K562 (cell line): ENCODE measurements around the gene KLHL20. TPM values are rescaled to one million over a fixed set of nuclear protein-coding genes. Genes with fewer than 3 reads are reported as not detected.

Experiments used
- ATAC-seq: fragments of 200-7000 bp; cut with Tn5 transposase; 3 replicates; pipeline ENCODE4 v1.9.1; 2020; ENCODE audit warnings: moderate library complexity
- BruUV-seq: library from RNA; stranded (reverse); fragments of 400-500 nt; replicated peaks from 2 replicates; lab custom pipeline; 2021; lab: Mats Ljungman, UMichigan
- CTCF ChIA-PET: fragments of 300-600 bp; formaldehyde crosslinking; extraction: SDS; loops from one replicate; lab custom pipeline; 2021; ENCODE audit warnings: low intra/inter-chr PET ratio; lab: Yijun Ruan, JAX
- POLR2A ChIA-PET: fragments of 300-600, 350-650 bp; sonication (Branson Sonifier 250); formaldehyde crosslinking; extraction: SDS; loops from one replicate; lab custom pipeline; 2021; ENCODE audit warnings: antibody characterized with exemption, inconsistent platforms; lab: Yijun Ruan, JAX
- DNase-seq, 4 experiments: peaks; one replicate each; pipeline versions ENCODE4 v3.0.0 to v3.0.0-alpha.2; 2011 to 2018; ENCODE audit warnings: low spot score in 3 of 4, mixed read lengths in 3 of 4; ENCODE audit errors: extremely low read depth in 1 of 4
- FAIRE-seq: peaks from 2 replicates; lab custom pipeline; 2011; peaks lifted over from hg19 to GRCh38; lab: Jason Lieb, UNC
- H2AFZ ChIP-seq: 2 replicates; pipeline ENCODE4 v1.6.0; 2011; ENCODE audit warnings: low read depth, low read length, control low read depth, inconsistent platforms
- H3K27ac ChIP-seq: fragments of 200-600 bp; 3 replicates; pipeline ENCODE4 v1.8.0; 2011; ENCODE audit warnings: low read depth, mild to moderate bottlenecking, control low read depth, inconsistent platforms, low read length, moderate library complexity, mixed read lengths; ENCODE audit errors: extremely low read depth
- H3K27me3 ChIP-seq, 2 experiments: fragments of 300-600 bp in 1 of 2; 2 replicates in 1 of 2; 3 replicates in 1 of 2; pipeline versions ENCODE4 v1.6.0 to v1.8.0; 2011; ENCODE audit warnings: inconsistent platforms in 2 of 2, low read length in 2 of 2, mild to moderate bottlenecking in 1 of 2, mixed read lengths in 1 of 2, moderate library complexity in 1 of 2; ENCODE audit not compliant: control insufficient read depth in 2 of 2, insufficient read depth in 2 of 2
- H3K36me3 ChIP-seq: fragments of 300-600 bp; 3 replicates; pipeline ENCODE4 v1.8.0; 2011; ENCODE audit warnings: mild to moderate bottlenecking, low read length, inconsistent platforms; ENCODE audit not compliant: control insufficient read depth, insufficient read depth
- H3K4me1 ChIP-seq, 2 experiments: fragments of 200-600 bp in 1 of 2; replicated peaks in 1 of 2; 2 replicates in 1 of 2; 3 replicates in 1 of 2; pipeline versions ENCODE4 v1.5.1 to v1.8.0; 2011; ENCODE audit warnings: inconsistent platforms in 2 of 2, low read length in 2 of 2, mild to moderate bottlenecking in 1 of 2, mixed read lengths in 1 of 2, moderate library complexity in 1 of 2; ENCODE audit not compliant: control insufficient read depth in 2 of 2, insufficient read depth in 2 of 2
- H3K4me2 ChIP-seq: 2 replicates; pipeline ENCODE4 v1.6.1; 2011; ENCODE audit warnings: low read length, control low read depth, inconsistent platforms, mixed read lengths; ENCODE audit not compliant: insufficient read depth
- H3K4me3 ChIP-seq: fragments of 200-600 bp; sonication (generic), shearing (Covaris generic); 2 replicates; pipeline ENCODE4 v1.5.1; 2016; ENCODE audit warnings: control low read depth, inconsistent platforms
- H3K79me2 ChIP-seq: fragments of 200-600 bp; 3 replicates; pipeline ENCODE4 v1.8.0; 2011; ENCODE audit warnings: low read length, inconsistent platforms; ENCODE audit not compliant: control insufficient read depth, insufficient read depth
- H3K9ac ChIP-seq, 2 experiments: 2 replicates each; pipeline versions ENCODE4 v1.6.0 to v1.6.1; 2011; ENCODE audit warnings: low read depth in 2 of 2, low read length in 2 of 2, control low read depth in 1 of 2, inconsistent platforms in 1 of 2, mild to moderate bottlenecking in 1 of 2, mixed read lengths in 1 of 2; ENCODE audit not compliant: insufficient read depth in 1 of 2
- H3K9me1 ChIP-seq: one replicate; pipeline ENCODE4 v1.6.0; 2011; ENCODE audit warnings: inconsistent platforms, mild to moderate bottlenecking, low read length, moderate library complexity; ENCODE audit not compliant: control insufficient read depth, insufficient read depth
- H3K9me3 ChIP-seq: replicated peaks from 2 replicates; pipeline ENCODE4 v1.5.1; 2011; ENCODE audit warnings: low read depth, low read length, inconsistent platforms; ENCODE audit not compliant: control insufficient read depth, insufficient read depth
- H4K20me1 ChIP-seq: replicated peaks from 2 replicates; pipeline ENCODE4 v1.6.1; 2011; ENCODE audit warnings: low read length, inconsistent platforms, mixed read lengths; ENCODE audit not compliant: control insufficient read depth, insufficient read depth
- BCOR ChIP-seq: fragments of 450-650 bp; IDR thresholded peaks from 2 replicates; pipeline ENCODE4 v1.6.1; 2016
- CBX1 ChIP-seq: sonication (generic); IDR thresholded peaks from 2 replicates; pipeline ENCODE4 v1.6.1; 2016; ENCODE audit warnings: antibody characterized with exemption, low read depth, mild to moderate bottlenecking
- PRPF4 ChIP-seq: fragments of 200-400 bp; formaldehyde crosslinking; IDR thresholded peaks from one replicate; pipeline ENCODE4 v1.6.1; 2017; ENCODE audit warnings: low read length, low read depth, mild to moderate bottlenecking; ENCODE audit not compliant: insufficient read depth, poor library complexity, severe bottlenecking
- RFX1 ChIP-seq: fragments of 450-650 bp; IDR thresholded peaks from 2 replicates; pipeline ENCODE4 v1.6.1; 2016; ENCODE audit warnings: mild to moderate bottlenecking, moderate library complexity
- TARDBP ChIP-seq: fragments of 450-650 bp; IDR thresholded peaks from 2 replicates; pipeline ENCODE4 v1.6.1; 2016
- WGBS: fragments of 100-300 bp; shearing (Covaris generic); methylation state at CpG from one replicate; pipeline ENCODE4 v1.1.6; 2016; ENCODE audit warnings: low coverage, mixed read lengths; ENCODE audit not compliant: insufficient coverage; ENCODE audit errors: missing lambda C conversion rate; 5-methylcytosine and 5-hydroxymethylcytosine counted together
- in situ Hi-C: fragments of 300-500 bp; cut with MboI; formaldehyde crosslinking; loops from 4 replicates; pipeline ENCODE4 v1.15.0; 2018; ENCODE audit warnings: inconsistent platforms, mixed read lengths
- intact Hi-C: fragments of 100-400 bp; cut with micrococcal nuclease; formaldehyde crosslinking; loops from 2 replicates; pipeline ENCODE4 v1.14.2; 2022
- polyA plus RNA-seq, 8 experiments: library from polyadenylated mRNA; depleted of rRNA in 4 of 8; stranded (reverse) in 5 of 8; unstranded in 3 of 8; fragments of >200 nt; fragmentation: Nextera tagmentation in 2 of 8; fragmentation: Illumina TruSeq in 1 of 8; extraction: Ambion mirVana in 2 of 8; extraction: Trizol in 1 of 8; gene quantifications; 2 replicates each; pipeline versions ENCODE4 v1.2.1 to v1.2.3, GENCODE V29; 2011 to 2014; ENCODE audit warnings: inconsistent platforms in 1 of 8, missing spikeins in 1 of 8
- total RNA-seq, 7 experiments: library from RNA; depleted of rRNA in 6 of 7; stranded (reverse); fragments of >200 nt in 6 of 7; fragmentation: Illumina TruSeq in 2 of 7; extraction: Trizol in 2 of 7; gene quantifications; 2 replicates each; pipeline versions ENCODE4 v1.2.1 to v1.2.3, GENCODE V29; 2011 to 2021; ENCODE audit warnings: low replicate concordance in 1 of 7
- TF ChIP-seq, protein P1 (sequence below): sonication (generic); formaldehyde crosslinking; IDR thresholded peaks from 2 replicates; pipeline ENCODE4 v1.8.1; 2023; ENCODE audit warnings: mild to moderate bottlenecking, missing genetic modification reagents, moderate library complexity
- TF ChIP-seq, protein P2 (sequence below): fragments of 450-650 bp; IDR thresholded peaks from 2 replicates; pipeline ENCODE4 v1.6.1; 2016; ENCODE audit warnings: mild to moderate bottlenecking
- TF ChIP-seq, protein P3 (sequence below): fragments of 150-350 bp; conservative IDR thresholded peaks from 2 replicates; pipeline ENCODE4 v1.6.1; 2014; ENCODE audit warnings: low read length

KLHL20 gene
- total and polyA plus RNA-seq, 9 of the 15 experiments (the other 6 are each of a cell fraction or from before 2014, with no cell fraction given), result 8.9 to 23.2 (median 16.8) TPM

DNA sequence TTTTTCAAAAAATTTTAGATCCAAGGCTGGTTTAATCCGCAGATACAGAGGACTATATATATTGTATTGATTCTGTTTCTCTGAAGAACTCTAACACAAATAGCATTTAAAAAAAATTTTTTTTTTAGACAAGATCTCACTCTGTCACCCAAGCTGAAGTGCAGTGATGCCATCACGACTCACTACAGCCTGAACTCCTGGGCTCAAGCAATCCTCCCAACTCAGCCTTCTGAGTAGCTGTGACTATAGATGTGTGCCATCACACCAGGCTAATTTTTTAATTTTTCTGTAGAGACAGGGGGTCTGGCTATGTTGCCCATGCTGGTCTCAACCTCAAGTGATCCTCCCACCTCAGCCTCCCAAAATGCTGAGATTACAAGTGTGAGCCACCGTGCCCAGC lies 48.1 kb upstream of the KLHL20 start:
- Histone ChIP-seq H3K4me3 (no peak overlapping the region), H3K27ac (no peak overlapping the region), H4K20me1 (no peaks in the 10 kb centered on the region), H3K9ac (no peak overlapping the region), H3K36me3 (no peaks in the 10 kb centered on the region), H3K9me1 (no peaks in the 10 kb centered on the region), H2AFZ (no peak overlapping the region), H3K4me2 (no peak overlapping the region), H3K27me3 (no peaks in the 10 kb centered on the region), H3K9me3 (0 out of 2 replicates have a peak, but pooled peaks cover 5% of the 10 kb centered on the region), H3K4me1 (peaks cover 14 to 16% of the 10 kb centered on the region in 2 experiments), H3K79me2 (no peaks in the 10 kb centered on the region)
- intact Hi-C loops, result no loop called here
- no TSS peak for BruUV-seq
- in situ Hi-C loops, result no loop called here
- 48% methylated on average over 3 of the region's 3 CpGs for WGBS
- TF ChIP-seq, protein P1, sequence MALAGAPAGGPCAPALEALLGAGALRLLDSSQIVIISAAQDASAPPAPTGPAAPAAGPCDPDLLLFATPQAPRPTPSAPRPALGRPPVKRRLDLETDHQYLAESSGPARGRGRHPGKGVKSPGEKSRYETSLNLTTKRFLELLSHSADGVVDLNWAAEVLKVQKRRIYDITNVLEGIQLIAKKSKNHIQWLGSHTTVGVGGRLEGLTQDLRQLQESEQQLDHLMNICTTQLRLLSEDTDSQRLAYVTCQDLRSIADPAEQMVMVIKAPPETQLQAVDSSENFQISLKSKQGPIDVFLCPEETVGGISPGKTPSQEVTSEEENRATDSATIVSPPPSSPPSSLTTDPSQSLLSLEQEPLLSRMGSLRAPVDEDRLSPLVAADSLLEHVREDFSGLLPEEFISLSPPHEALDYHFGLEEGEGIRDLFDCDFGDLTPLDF (CRISPR knock-in tag), result no peak
- no peak for TF ChIP-seq BCOR
- POLR2A ChIA-PET, result interaction anchor here (1.8 kb wide), 1 partner anchor 27 kb away, joined by 4 read pairs; no protein-coding TSS in a partner anchor
- ATAC-seq (no peak), DNase-seq (no peak), FAIRE-seq (no peak)
- CTCF ChIA-PET, result no interaction called here

DNA sequence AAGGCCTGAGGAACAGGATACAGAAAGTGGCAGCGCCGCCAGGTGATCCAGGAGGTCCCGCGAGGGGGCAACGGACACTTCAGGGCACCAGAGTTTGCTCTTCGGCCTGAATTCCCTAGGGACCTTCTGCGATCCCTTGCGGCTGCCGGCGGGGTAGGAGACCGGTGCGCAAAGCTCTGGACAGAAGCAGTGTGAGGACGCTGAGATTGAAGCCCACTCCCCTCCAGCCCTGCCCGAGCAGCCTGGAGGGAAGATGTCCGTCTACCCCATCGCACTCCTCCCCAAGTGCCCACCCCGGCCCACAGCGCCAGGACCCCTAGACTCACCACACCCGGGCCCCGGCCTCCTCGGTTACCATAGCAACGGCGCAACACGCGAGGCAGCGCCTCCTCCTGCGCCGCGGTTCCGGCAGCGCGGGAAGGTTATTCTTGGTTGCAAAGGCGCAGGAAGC lies 45.3 kb upstream of the KLHL20 start, which contains the start of gene ANKRD45:
ANKRD45 (minus strand) TSS at position 361 of the 451 bp plus-strand sequence. CDS start 10,433 bp downstream, outside the sequence.
- intact Hi-C loops (no loop called here), in situ Hi-C loops (no loop called here)
- CTCF ChIA-PET, result no interaction called here
- Histone ChIP-seq H3K4me2 (peak within 1 kb of the TSS; percentile 80), H3K27me3 (no peaks in the 10 kb centered on the region), H4K20me1 (no peaks in the 10 kb centered on the region), H3K36me3 (no peaks in the 10 kb centered on the region), H3K79me2 (no peaks in the 10 kb centered on the region), H3K9me3 (0 out of 2 replicates have a peak, but pooled peaks cover 5% of the 10 kb centered on the region), H3K4me1 (peaks cover 16 to 19% of the 10 kb centered on the region in 2 experiments), H3K4me3 (no peak within 1 kb of the TSS), H3K9ac (peak within 1 kb of the TSS in 1 of 2 experiments; percentile 47; a peak in 2 of 4 replicates), H3K9me1 (no peaks in the 10 kb centered on the region), H3K27ac (peak within 1 kb of the TSS; percentile 76), H2AFZ (peak within 1 kb of the TSS; percentile 83)
- POLR2A ChIA-PET, result no interaction called here
- DNase-seq (no peak), FAIRE-seq (no peak), ATAC-seq (no peak)
- BruUV-seq, result no TSS peak
- WGBS, result 99% methylated on average over 30 of the region's 33 CpGs
- TF ChIP-seq CBX1 (0 out of 2 replicates have a peak, but pooled peaks have one; percentile 22), RFX1 (peak; percentile 89), PRPF4 (no peak), TARDBP (no peak)
- TF ChIP-seq, protein P2, sequence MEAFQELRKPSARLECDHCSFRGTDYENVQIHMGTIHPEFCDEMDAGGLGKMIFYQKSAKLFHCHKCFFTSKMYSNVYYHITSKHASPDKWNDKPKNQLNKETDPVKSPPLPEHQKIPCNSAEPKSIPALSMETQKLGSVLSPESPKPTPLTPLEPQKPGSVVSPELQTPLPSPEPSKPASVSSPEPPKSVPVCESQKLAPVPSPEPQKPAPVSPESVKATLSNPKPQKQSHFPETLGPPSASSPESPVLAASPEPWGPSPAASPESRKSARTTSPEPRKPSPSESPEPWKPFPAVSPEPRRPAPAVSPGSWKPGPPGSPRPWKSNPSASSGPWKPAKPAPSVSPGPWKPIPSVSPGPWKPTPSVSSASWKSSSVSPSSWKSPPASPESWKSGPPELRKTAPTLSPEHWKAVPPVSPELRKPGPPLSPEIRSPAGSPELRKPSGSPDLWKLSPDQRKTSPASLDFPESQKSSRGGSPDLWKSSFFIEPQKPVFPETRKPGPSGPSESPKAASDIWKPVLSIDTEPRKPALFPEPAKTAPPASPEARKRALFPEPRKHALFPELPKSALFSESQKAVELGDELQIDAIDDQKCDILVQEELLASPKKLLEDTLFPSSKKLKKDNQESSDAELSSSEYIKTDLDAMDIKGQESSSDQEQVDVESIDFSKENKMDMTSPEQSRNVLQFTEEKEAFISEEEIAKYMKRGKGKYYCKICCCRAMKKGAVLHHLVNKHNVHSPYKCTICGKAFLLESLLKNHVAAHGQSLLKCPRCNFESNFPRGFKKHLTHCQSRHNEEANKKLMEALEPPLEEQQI, result peak; percentile 88
- TF ChIP-seq, protein P3, sequence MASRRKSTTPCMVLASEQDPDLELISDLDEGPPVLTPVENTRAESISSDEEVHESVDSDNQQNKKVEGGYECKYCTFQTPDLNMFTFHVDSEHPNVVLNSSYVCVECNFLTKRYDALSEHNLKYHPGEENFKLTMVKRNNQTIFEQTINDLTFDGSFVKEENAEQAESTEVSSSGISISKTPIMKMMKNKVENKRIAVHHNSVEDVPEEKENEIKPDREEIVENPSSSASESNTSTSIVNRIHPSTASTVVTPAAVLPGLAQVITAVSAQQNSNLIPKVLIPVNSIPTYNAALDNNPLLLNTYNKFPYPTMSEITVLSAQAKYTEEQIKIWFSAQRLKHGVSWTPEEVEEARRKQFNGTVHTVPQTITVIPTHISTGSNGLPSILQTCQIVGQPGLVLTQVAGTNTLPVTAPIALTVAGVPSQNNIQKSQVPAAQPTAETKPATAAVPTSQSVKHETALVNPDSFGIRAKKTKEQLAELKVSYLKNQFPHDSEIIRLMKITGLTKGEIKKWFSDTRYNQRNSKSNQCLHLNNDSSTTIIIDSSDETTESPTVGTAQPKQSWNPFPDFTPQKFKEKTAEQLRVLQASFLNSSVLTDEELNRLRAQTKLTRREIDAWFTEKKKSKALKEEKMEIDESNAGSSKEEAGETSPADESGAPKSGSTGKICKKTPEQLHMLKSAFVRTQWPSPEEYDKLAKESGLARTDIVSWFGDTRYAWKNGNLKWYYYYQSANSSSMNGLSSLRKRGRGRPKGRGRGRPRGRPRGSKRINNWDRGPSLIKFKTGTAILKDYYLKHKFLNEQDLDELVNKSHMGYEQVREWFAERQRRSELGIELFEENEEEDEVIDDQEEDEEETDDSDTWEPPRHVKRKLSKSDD, result 0 out of 2 replicates have a peak, but pooled peaks have one; percentile 39
